Activated CD4-positive, alpha-beta T cell treated with anti-CD3 and anti-CD28 coated beads, Interleukin-2, Interleukin-4, amounts not matched to agents 100 ng/mL and 50 ng/mL, durations not matched to agents 16 hours and 8 hours (primary cell): ENCODE measurements around the gene ENPP7.

Experiments
- DNase-seq: peaks from one replicate; pipeline ENCODE4 v3.0.0-alpha.2; 2020; ENCODE audit warnings: low spot score

The ENPP7 gene, protein sequence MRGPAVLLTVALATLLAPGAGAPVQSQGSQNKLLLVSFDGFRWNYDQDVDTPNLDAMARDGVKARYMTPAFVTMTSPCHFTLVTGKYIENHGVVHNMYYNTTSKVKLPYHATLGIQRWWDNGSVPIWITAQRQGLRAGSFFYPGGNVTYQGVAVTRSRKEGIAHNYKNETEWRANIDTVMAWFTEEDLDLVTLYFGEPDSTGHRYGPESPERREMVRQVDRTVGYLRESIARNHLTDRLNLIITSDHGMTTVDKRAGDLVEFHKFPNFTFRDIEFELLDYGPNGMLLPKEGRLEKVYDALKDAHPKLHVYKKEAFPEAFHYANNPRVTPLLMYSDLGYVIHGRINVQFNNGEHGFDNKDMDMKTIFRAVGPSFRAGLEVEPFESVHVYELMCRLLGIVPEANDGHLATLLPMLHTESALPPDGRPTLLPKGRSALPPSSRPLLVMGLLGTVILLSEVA

GRCh38 chr17:79730769-79731483, at the start of gene ENPP7:
Gene ENPP7, plus strand, starts transcription at chr17:79730943. Its CDS starts 197 bp downstream, at chr17:79731140.
- no peak for DNase-seq

GRCh38 chr17:79681101-79681621, 49.6 kb upstream of the ENPP7 start:
- DNase-seq, result no peak

GRCh38 chr17:79681628-79682261, 49.0 kb upstream of the ENPP7 start:
- no peak for DNase-seq

DNA sequence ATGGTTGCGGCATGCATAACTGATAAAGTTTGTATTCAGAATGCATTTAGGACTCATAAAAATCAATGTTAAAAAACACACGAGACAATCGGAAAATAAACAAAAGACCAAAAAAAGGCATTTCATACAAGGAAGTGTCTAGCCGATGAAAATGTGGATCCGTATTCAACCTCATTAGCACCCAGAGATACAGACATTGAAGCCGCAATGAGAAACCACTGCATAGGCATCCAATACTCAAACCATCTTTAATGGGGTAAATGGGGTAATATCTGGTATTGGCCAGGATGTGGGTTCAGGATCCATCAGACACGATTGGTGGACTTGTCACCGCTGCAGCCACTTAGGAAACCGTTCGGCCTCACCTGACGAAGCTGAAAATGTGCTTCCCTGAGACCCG, 47.4 kb upstream of the ENPP7 start:
- no peak for DNase-seq

GRCh38 chr17:79684132-79684985, 46.4 kb upstream of the ENPP7 start:
- no peak for DNase-seq

- DNase-seq, result no peak
Measured at GRCh38 chr17:79685121-79685520, 45.6 kb upstream of the ENPP7 start.

GRCh38 chr17:79686476-79686875, 44.3 kb upstream of the ENPP7 start:
- DNase-seq, result no peak

- DNase-seq, result no peak
Measured at GRCh38 chr17:79690466-79690865, 40.3 kb upstream of the ENPP7 start.

DNA sequence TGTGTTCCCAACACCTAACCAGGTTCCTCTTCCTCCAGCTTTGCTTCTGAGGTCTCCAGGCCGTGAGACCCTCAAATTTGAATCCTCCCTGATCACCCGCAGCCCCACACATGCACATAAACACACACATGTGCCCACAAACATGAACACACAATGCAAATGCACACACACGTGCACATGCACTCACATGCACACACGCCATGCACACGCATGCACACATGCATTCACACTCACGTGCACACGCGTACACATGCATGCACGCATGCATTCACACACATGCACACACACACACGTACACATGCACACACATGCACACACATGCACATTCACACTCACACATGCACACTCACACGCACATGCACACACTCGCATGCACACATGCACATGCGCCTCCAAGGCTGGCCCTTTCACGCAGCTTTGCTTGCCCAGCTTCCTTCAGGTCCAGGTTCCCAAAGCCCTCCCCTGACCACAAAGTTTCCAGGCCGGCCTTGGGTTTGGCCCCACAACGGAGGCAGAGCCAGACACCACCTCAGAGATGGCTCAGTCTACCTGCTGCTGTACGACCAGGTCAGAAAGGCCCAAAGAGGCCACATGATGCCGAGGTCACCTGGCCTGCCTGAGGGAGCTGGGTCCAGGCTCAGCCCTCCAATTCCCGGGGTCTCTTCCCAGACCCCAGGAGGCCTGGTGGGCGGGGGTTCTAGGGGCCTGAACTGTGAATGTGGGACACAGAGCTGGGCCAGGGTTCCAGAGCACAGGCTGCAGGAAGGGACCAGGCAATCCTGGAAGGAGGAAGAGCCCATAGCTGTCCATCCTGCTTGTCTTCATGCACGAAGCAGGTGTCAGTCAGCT, 39.5 kb upstream of the ENPP7 start:
- DNase-seq, result no peak

- no peak for DNase-seq
Measured at GRCh38 chr17:79691931-79692330, 38.8 kb upstream of the ENPP7 start.

DNA sequence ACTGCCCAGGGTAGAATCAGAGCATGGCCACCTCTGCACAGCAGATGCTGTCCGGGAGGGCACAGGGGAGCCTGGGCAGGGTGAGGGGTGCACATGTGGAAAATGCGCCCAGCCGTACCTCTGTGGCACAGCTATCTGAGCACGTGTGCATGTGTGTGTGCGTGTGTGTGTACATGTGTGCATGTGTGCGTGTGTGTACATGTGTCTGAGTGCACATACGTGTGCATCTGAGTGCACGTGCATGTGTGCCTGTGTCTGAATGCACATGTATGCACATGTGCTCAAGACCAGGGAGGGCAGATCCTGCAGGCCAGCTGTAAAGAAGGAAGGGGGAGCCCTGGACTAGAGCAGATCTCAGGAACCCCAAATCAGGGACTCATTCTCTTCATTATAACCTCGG, 37.3 kb upstream of the ENPP7 start:
- no peak for DNase-seq

DNA sequence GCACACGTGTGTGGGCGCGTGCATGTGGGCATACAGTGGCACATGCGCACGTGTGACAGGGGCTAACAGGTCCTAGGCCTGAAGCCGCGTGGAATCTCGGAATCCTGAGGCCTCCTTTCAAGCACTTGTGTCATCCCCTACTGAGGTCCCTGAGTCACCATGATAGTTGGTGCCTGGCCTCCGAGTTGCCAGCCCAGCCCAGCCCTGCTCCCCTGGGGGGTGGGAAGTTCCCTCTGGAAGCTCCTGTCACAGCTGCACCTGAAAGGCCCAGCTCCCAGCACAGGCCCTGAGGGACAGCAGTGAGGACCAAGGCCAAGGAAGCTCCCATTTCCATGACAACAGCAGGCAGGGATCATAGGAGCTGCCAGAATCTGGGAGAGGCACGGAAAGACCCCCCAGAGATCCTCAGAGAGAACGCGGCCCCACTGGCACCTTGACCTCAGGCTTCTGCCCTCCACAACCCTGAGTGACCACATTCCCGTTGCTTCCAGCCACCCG, 35.4 kb upstream of the ENPP7 start:
- no peak for DNase-seq

DNA sequence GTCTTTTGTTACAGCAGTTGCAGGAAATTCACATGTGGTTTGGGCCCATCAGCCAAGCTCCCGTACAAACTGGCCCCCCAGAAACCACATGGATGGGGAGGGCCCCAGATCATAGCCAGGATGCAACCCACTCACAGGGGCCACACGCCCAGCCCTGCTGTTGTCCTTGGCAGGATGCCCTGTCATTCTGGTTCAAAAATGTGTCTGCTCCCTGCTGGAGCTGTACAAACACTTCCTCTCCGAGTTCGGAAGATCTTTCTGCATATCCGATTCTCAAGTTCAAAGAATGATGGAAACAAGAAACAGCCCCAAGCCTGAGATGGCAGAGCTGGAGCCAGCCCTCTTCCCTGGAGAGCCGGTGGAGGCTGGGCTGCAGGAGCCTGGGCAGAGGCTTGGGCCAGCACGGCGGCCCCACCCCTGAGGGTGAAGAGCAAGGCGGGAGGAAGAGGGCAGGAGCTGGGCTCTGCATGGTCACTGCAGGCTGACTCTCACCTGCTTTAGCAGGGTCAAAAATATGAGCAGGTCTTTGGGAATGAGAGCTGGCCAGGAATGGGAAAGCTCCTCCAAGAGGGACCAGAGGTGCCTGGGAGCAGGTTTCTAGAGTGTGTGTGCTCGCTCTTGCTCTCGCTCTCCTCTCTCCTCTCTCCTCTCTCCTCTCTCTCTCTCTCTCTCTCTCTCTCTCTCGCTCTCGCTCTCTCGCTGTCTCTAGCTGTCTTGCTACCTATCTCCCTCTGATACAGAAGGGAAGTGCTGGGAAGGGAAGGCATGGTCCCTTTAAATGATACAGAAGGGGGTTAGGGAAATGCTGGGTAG, 34.7 kb upstream of the ENPP7 start:
- DNase-seq, result no peak

GRCh38 chr17:79696610-79696982, 34.1 kb upstream of the ENPP7 start:
- no peak for DNase-seq

DNA sequence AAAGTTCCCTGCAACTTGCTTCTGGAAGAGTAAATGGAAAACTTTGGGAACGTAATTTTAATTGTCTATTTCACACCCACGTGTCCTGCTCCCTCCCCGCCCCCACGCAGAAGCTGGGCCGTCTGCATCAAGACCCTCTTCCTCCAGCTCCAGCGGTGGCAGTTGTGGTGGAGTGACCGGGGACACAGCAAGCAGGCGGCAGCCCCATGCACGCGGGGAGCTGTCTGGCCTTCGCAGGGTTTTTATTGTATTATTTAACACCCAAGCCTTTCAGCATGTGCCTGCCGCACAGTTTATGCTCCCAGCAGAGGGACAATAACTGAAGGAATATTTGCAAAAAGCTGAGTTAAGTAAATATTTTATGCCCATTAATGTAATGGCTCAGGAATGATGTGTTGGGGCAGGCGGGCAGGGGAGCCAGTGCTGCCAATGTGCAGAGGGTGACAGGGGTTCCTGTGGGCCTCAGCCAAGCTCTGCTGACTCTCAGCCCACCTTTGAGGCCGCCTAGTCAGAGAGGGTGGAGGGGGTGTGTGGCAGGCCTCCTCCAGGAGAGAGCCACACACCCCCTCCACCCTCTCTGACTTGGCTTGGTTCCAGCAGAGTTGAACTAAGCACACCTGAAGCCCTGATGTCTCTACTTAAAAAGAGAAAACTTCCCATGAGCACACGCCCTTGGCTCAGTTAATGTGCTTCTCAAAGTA, 32.4 kb upstream of the ENPP7 start:
- DNase-seq, result no peak

DNA sequence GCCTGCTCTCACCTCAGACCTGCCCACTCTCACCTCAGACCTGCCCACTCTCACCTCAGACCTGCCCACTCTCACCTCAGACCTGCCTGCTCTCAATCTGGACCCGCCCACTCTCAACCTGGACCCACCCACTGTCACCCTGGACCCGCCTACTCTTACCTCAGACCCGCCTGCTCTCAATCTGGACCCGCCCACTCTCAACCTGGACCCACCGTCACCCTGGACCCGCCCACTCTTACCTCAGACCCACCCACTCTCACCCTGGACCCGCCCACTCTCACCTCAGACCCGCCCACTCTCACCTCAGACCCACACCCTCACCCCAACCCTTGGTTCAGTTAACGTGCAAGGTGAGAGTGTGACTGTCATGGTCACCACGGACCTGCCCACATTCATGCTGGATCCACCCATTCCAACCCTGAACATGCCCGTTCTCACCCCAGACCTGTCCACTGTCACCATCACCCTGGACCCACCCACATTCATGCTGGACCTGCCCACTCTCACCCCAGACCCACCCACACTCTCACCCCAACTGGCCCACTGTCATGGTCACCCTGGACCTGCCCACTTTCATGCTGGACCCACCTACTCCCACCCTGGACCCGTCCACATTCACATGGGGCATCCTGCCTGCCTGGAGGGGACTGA, 31.2 kb upstream of the ENPP7 start:
- DNase-seq, result no peak

DNA sequence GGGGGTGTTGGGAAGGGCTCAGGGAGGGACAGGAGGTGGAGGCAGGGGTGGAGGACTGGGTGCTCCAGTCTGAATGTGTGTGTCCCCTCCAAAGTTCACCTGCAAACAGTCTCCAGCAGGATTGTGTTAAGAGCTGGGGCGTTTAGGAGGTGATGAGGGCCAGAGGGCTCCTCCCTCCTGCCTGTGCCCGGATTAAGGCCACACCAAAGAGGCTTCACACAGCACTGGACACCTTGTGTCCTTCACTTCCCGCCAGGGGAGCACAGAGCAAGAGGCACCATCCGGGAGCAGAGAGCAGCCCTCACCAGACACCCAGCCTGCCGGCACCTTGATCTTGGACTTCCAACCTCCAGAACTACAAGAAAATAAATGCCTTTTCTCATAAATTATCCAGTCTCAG, 30.2 kb upstream of the ENPP7 start:
- no peak for DNase-seq

GRCh38 chr17:79702034-79702433, 28.7 kb upstream of the ENPP7 start:
- no peak for DNase-seq
